Putamen (tissue), 1 donor: ENCODE measurements around the gene C1orf115.
A peak's percentile ranks its signal among the peaks of the same experiment; 100 is the strongest.
"Not testable (repeated sequence)": the region's sequence is repeated elsewhere in the genome, so short reads cannot be mapped to it uniquely, and the experiment has no call there.

Experiments used
- DNase-seq: peaks from one replicate; pipeline ENCODE4 v3.0.0-alpha.2; 2016; ENCODE audit warnings: low spot score

C1orf115 gene

DNA sequence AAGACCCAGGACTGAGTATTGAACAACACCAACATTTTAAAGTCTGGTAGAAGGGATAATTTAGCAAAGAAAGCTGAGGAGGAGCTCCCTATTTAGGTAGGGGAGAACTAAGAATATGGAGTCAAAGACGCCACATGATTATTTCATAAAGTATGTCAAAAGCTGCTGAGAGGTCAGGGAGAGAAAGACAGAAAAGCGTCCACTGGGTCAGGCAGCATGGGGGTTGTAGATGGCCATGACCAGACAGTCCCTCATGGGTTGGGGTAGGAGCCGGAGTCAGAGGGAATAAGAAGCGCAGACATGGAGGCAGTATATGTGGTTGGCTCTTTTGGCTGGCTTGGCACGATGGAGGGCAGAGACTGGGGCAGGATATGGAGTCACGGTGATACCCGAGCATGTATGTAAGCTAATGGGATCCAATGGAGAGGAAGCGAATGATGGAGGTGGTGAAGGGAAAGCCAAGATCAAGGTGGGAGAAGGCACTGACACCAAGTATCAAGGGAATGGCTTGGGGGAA, 4.8 kb downstream of the C1orf115 start:
- DNase-seq: no peak

DNA sequence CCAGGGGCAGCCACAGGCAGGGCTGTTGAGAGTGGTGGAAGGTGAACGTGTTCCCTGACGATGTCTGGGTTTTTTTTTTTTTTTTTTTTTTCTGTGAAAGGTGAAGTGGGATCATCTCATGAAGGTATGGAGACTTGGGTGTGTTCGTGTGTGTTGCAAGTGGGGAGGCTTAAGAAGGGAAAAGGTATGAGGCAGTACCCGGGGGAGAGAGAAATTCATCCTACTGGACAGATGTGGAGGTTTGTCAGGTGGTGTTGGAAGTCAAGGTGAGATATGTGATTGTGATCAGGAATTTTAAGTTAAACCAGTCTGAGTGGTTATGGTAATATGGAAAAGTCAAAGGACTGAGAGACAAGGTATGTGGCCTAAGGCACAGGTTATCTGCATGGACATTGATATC, 5.3 kb downstream of the C1orf115 start:
- DNase-seq: no peak

DNA sequence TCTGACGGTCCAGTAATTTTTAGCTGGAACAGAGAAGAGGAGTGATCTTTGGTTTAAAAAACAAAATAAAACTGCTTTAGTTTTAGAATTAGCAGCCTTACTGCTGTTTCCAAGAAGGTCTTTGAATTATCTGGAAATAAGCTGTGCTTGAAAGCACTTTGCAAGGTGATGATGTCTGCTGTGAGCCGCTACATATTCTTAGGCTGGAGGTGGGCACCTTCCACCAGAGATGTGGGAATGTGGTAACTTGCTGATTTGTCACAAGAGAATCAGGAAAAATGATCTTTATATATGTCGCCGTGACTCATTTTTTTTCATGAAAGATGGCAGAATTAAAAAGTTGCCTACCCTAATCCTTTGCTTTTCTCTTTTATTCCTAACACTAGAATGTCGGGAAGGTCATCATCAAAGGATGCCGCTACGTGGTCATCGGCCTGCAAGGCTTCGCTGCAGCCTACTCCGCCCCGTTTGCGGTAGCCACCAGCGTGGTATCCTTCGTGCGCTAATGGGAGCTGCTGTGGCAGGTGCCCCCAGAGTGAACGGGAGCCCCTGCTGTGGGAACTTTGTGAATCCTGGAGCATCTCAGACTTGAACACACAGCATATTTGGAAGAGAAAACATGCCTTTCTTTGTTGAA, 6.2 kb downstream of the C1orf115 start:
- DNase-seq: peak; percentile 49

DNA sequence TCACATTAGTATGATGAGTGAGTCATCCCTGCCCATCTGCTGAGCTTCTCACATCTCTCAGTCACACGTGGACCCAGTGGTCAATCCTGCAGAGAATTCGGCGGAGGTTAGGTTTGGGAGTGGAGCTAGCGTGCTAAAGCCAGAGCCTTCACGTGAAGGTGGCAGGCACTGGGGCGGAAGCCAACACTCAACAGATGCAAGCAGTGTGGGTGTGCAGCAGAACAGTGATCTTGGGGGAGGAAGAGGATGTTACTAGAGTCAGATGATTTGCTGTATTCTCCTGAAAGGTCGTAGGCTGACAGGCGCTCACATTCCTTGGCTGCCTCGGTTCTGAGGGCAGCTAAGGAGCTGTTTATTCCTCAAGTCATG, 6.7 kb downstream of the C1orf115 start:
- peak; percentile 78 for DNase-seq

DNA sequence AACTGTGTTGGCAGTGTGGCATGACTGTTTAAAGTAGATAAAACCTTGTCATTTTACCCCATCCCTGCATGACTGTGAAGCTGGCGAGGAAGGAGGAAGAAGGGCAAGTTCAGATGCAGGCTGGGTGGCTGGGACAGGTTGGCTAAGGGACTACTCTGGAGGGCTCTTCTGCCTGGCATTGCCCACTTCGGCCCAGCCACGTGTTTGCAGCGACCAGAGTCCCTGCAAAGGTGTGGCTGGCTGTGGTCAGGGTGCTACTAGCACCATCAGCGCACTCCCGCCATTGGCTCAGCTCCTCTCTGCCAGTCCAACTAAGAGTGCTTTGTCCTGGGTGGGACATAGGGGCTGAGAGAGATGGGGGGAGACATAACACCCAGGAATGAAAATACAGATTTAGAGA, 7.2 kb downstream of the C1orf115 start:
- no peak for DNase-seq

- no peak for DNase-seq
Measured at GRCh38 chr1:220698607-220699016, 8.4 kb downstream of the C1orf115 start.

- no peak for DNase-seq
Measured at GRCh38 chr1:220699044-220699443, 8.9 kb downstream of the C1orf115 start.

- DNase-seq: no peak
Measured at GRCh38 chr1:220700556-220701179, 10.5 kb downstream of the C1orf115 start.

DNA sequence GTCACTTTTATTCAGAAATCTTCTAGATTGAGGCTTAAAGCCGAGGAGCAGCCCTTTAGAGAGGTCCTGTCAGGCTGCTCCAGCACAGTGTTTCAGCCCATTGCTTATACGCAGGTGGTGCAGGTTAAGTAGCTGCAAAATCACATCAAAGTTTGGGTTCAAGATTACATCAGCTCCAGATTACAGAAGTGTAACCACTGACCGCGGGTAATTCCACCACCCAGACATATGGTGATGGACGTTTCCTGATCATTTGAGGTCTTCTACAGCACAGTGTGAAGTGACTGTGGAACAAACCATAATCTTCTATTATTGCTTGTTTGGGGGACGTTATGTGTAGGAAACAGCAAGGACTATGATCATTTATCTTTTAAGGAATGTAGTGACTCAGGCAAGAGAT, 11.8 kb downstream of the C1orf115 start:
- DNase-seq: no peak

DNA sequence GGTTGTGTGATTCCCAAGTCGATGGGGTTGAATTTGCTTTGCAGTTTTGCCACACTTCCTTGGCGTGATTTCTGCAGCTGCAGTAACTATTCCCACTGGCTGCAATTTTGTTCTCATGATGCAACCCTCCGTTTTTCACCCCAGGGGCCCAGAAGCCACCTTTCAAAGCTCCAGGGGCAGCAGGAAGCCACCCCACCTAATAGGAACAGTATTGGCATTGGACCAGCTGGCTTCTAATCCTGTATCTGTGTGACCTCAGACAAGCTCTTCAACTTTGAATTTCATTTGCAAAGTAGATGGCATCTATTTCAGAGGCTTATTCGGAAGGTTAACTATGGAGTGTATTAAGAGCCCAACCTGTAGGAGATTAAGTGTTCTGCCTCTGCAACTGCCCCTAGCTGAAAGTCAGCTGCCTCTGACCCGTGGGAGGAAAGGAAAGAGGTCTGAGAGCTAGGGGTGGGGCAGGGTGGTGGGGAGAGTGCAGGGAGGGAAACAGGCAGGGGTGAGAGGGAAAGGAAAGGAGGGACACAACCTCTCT, 12.6 kb downstream of the C1orf115 start:
- DNase-seq: no peak

GRCh38 chr1:220703305-220703704, 13.1 kb downstream of the C1orf115 start:
- no peak for DNase-seq

DNA sequence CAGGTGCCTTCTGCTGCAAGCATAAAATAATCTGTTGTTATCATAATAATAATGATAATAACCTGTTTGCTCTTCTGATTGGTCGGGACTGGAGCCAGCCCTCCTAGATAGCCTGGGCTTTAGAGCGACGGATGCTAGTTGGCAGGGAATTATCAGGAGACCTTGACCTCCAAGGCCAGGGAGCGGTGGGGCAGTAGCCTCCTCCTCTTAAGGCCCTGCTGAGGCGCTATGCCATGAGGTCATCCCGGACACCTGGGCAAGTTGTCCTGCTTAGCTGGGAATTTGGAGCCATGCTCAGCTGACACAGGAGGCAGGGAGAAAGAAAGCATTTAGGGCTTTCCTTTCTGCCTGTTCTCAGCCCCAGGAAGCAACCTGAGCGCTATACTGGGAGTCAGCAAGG, 15.6 kb downstream of the C1orf115 start:
- no peak for DNase-seq

- DNase-seq: no peak
Measured at GRCh38 chr1:220706480-220706879, 16.3 kb downstream of the C1orf115 start.

DNA sequence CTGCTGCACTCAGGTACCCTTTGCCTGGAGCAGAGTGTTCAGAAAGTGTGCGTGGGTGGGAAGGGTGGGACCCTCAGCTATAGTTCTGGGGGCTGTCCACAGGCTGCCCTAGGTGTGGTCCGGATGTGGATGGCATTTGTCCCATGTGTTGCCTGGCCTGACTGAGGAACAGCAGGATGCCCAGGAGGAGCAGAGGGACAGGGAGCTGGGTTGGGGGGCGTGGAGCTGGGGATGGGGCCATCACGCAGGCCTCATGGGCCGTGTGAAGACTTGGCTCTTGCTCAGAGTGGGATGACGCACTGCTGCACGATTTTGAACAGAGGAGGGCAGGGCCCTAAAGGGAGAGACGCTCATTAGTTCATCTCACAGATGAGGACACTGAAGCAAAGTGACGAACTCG, 17.0 kb downstream of the C1orf115 start:
- DNase-seq: no peak

- DNase-seq: no peak
Measured at GRCh38 chr1:220708244-220708643, 18.1 kb downstream of the C1orf115 start.

- DNase-seq: no peak
Measured at GRCh38 chr1:220708936-220709801, 19.0 kb downstream of the C1orf115 start.

DNA sequence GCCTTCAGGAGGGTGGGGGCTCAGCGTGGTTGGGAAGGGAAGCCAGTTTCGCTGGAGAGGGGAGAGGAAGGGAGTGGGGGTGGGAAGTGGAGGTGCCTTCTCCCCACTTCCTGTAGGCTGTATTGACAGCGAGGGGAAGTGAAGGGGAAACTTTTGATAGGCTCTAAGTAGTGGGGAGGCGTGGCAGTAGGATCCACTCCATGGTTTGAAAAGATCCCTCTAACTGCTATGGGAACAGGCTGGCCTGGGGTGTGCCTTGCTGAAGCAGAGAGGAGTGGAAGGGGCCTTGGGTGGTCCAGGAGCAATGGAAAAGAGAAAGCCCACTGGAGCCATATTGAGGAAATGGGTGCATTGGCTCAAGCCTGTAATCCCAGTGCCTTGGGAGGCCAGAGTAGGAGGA, 20.2 kb downstream of the C1orf115 start:
- no peak for DNase-seq

GRCh38 chr1:220711056-220711809, 21.1 kb downstream of the C1orf115 start:
- no peak for DNase-seq

DNA sequence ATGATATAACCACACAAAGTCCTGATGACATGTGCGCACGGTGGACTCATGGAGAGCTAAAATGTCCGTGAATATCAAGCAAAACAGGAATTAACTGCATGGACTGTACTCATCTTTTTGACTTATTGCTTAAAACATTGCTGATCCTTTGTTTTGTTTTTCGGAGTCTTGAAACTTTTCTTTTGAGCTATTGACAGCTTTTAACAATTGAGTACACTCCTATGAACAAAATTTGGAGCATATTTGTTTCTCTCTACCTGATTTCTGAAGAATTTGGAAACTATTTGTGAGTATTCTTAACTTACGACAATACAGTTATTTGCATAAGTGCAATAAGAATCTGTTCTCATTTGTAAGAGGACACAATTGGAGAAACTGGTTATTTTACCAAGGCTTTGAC, 25.8 kb downstream of the C1orf115 start:
- DNase-seq: not testable (repeated sequence)

DNA sequence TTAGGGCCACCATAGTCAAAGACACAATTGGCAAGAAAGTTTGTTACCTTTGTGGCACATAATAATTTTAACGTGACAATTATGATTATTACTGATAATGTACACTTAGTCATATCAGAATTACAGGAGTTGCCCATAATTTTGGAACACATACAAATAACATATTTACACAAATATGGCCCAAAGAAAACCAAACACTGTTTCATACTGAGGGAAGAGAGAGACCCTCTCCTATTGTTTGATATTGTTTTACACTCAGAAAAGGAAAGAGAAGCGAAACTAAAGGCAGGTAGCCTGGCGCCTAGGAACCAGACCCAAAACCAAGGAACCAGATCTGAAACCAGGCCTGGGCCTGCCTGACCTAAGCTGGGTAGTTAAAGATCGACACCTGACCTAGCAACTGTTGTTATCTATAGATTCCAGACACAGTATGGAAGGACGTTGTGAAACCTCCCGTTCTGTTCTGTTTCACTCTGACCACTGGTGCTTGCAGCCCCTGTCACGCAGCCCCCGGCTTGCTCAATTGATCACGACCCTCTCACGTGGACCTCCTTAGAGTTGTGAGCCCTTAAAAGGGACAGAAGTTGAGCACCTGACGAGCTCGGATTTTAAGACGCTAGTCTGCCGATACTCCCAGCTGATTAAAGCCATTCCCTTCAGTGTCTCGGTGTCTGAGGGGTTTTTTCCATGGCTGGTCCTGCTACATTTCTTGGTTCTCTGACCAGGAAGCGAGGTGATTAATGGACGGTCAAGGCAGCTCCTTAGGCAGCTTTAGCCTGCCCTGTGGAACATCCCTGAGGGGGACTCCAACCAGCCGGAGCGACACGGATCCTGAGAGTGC, 27.9 kb downstream of the C1orf115 start:
- no peak for DNase-seq

DNA sequence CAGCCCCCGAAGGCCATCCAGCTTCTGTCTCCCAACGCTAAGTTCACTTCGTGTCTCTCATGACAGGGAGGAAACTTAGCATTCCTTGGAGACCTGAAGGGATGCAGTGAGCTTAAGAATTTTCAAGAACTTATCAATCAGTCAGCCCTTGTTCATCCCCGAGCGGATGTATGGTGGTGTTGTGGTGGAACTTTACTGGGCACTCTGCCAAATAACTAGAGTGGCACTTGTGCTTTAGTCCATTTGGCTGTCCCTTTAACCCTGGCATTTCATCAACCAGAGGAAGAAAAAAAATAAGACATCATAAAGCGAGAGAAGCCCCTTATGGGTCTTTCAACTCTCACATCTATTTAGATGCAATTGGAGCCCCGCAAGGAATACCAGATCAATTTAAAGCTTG, 31.1 kb downstream of the C1orf115 start:
- not testable (repeated sequence) for DNase-seq
